Measurements from ENCODE around the gene CIB2.
"Not testable (repeated sequence)": the region's sequence is repeated elsewhere in the genome, so short reads cannot be mapped to it uniquely, and the experiment has no call there.

Gene CIB2

DNA sequence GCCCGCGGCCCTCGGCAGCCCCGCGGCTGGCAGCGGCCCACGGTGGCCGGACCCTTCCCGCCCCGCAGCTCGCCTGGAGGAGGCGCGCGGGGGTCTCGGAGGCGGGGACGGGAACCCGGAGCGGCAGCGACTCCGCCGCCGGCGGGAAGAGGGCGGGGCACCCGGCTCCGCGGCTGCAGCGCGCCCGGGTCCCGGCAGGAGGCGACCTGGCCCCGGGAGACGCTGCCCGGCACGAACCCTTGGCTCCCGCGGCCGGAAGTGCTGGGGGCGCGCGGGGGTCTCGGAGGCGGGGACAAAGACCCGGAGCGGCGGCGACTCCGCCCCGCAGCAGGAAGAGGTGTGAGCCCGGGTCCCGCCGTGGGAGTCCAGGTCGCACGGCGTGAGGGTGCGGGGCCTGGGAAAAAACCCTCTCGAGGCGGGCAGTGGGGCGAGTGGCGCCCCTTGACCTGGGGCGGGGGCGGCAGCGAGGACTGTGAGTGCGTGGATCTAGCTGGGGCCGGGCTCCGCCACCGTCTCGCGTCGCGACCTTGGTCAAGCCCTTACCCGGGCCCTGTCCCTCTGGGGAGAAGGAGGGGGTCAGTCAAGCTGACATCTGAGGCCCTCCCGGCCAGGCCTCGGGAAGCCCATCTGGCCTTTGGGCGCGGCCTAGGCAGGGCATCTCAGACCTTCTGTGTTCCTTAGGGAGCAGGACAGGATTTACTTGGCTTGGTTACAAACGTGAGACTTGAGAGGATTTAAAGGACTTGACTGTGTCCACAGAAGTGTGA is at the start of gene CIB2:
CIB2 (minus strand) TSS at position 151 of the 767 bp plus-strand sequence. CDS start 230 bp downstream, outside the sequence.
- DNase-seq (ENCODE audit: low read depth in 3 of 3), result peak; percentile 46 to 74 (median 60)

DNA sequence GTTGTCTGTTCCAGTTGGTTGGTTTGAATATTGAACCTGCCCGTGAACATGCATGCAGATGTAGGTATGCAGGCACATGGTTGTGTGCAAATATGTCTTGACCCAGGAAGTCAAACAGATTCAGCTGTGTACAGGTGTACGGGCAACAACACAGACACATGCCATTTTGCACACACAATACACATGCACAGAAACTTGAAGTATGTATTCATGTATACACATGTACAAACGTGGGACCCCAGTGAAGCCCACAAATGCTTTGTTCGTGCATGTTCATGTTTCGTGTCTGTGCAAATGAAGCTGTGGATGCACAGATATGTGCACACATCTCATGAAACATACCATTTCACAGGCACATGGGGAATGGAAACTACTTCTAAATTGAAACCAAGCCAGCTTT is 48.7 kb upstream of the CIB2 start:
- DNase-seq (ENCODE audit: low read depth in 3 of 3), result no peak

DNA sequence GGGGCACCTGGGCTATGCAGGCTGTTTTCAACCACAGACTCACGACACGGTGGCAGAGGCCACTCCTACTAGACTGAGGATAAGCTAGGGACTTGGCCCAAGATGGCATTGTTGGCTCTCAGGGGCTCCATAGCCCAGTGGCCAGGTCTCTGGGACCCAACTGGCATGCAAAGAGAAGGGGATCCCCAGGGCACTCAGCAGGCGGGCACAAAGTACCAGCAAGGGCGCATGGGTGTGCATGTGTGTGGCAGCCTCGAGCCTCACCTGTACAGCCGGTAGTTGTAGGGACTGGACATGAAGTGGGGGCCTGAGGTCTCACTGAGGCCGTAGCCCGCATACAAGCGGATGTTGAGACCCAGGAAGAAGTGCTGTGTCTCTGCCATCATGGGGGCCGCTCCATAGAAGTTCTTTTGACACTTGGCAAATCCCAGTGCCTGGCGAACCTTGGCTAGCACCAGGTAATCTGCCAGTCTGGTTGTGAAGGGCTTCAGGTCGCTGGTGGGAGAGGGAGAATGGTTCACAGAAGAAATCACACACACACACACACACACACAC is 48.1 kb upstream of the CIB2 start:
- no peak for DNase-seq (ENCODE audit: low read depth in 3 of 3)

DNA sequence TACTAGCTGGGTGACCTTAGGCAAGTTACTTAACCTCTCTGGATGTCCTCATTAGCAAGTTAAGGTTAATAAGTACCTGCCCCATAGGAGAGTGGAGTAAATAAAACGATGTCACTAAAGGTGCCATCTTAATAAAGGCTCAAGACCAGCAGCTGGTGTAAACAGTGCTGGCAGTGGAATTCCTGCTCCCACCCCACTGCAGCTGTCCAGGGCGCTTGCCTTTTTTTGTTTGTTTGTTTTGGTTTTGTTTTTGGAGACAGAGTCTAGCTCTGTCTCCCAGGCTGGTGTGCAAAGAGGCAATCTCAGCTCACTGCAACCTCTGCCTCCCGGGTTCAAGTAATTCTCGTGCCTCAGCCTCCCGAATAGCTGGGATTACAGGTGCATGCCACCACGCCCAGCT is 46.8 kb upstream of the CIB2 start:
- no peak for DNase-seq (ENCODE audit: low read depth in 3 of 3)

DNA sequence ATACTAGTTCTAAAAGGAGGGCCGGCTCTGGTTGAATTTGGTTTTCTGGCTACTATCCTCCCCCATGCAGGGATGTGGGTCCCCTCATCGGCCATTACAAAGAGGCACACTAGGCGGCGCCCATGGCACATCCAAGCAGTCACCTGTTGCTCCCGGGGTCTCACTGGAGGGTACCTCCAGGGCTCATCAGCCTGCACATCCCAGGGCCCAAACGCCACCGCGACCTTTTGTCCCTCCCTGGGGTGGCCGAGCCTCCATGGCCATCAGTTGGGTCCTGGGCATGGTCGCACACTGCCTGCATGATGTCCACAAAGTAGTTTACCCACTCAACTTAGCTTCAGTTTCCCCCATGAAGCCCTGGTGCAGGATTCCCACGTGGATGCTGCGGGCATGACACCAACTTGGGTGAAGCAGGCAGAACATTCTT is 46.2 kb upstream of the CIB2 start:
- DNase-seq (ENCODE audit: low read depth in 3 of 3), result peak in 1 of 3 experiments; percentile 29

DNA sequence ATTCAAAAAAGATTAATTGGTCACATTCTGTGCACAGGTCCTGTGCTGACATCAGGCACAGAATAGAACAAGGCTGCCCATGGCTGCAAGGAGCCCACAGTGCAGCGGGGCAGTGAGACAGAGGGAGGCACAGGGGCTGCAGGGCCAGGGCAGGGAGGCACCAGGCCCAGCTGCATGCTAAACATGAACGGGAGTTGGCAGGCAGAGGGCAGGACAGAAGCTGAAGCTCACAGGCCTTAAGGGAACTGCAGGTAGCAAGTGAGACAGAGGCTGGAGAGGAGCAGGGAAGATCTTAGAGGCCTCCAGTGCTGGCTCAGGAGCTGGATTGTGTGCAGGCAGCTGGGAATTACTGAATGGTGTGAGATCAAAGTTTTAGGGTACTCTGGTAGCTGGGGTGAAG is 44.1 kb upstream of the CIB2 start:
- DNase-seq (ENCODE audit: low read depth in 3 of 3), result no peak

DNA sequence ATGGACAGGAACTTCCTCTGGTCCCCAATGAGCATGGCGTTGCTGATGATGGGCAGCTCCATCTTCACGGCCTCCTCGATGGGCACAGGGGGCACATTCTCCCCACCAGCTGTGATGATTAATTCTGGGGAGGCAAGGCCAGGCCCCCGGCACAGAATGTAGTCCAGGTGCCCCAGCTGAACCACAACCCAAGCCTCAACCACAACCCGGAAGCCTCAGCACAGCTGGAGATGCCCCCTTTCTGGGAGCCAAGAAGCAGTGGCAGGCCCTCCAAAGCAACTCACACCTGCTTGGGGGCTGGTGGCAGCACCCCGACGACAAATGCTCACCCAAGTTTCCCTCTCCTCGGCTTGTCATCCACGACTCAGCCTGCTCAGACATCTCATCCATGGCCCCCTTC is 43.2 kb upstream of the CIB2 start:
- DNase-seq (ENCODE audit: low read depth in 3 of 3), result no peak

DNA sequence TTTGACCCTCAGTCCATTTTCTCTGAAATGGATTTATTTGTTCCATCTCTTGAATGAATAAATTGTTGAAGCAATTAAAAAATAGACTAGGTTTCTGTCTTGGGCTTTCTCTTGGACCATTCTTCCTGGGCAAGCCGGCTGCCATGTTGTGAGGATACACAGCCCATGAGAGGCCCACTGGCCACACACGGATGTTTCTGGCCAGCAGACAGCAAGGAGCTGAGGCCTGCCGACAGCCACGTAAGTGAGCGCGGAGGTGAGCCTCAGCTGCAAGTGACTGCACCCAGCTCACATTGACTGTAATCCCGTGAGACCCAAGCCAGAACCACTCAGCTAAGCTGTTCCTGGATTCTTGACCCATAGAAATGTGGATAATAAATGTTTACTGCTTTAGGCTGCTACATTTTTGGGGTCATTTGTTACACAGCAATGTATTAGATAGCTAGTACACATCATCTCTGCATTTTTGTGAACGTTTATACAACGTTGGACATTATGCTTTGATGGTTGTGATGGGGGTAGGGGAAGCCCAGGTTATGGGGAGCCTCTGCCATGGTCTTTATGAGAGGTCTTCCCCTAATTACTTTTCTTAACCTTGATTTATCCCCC is 40.7 kb upstream of the CIB2 start:
- DNase-seq (ENCODE audit: low read depth in 3 of 3), result no peak

DNA sequence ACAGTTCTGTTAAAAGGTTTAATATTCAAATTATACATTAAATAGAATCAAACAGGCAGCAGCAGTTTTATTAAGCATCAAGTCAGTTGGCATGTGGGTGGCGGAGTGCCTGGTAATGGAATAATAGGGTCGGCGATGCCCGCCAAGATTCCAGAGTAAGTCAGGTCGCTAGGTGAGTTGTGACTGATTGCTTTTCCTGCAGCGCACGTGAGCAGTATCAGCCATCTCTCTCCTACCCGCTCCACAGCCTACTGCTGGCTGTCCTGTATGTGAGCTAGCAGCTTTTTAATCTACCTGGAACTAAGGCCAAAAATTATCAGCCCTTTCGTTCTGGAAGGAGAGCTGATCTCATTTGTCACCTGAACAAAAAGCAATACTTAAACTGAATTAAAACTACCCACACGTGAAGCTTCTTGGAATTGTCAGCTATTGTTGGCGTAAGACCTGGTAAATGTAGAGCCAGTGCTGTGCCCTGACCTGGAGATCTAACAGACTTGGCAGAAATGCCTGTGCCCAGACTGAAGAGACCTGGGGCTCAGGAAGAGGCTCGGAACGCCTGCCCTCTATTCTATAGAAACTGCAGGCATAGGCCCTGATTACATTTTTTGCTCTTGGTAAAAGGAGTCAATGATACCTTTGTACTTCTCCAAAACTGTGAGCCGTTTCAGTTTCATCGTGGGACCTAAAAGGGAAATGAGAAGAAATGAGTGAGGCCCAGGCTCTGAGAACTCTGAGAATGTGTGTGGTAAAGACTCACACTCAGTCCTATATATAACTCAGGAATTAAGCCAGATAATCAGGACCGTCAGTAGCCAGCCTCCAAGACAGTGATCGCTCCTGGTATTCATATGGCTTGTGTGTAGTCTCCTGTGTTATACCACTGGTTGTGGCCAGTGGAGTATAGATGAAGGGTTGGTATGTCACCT is 39.9 kb upstream of the CIB2 start:
- no peak for DNase-seq (ENCODE audit: low read depth in 3 of 3)

DNA sequence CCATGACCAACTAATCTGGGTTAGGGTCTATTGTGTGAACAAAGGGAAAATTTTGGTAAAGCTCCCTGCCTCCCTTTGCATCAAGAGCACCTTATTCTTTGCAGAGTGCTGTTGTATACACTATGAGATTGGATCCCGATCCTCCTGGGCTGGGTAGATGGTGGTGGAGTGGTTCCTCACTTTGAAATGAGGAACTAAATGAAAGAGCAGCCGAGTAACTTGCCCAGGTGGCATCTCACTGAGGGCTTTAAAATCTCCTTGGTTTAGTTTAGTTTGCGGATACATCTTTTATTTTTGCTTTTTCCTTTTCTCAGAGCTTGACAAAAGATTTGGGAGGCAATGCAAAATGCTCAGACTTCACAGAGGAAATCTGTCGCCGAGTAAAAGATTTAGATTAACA is 37.4 kb upstream of the CIB2 start:
- DNase-seq (ENCODE audit: low read depth in 3 of 3), result no peak

DNA sequence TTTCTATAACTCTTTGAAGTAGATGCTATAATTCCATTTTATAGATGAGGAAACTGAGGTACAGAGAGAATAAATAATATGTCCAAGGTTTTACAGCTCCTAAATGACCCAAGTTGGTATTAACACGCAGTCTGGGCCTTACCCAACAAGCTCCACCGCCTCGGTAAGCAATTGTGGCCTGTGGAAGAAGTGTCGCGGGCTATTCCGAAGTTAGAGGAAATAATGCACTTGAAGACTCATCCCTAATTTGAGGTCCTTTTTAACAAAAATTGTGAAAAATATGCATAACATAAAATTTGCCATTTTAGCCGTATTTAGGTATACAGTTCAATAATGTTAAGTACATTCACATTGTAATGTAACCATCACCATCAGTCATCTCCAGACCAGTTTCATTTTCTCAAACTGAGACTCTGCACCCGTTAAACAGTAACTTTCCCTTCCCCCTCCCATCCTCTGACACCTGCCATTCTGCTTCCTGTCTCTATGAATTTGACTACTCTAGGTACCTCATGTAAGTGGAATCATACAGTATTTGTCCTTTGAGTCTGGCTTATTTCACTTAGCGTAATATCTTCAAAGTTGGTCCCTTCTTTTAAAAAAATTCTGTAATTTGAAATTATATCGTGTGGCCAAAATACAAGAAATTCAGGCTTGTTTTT is 36.1 kb upstream of the CIB2 start:
- no peak for DNase-seq (ENCODE audit: low read depth in 3 of 3)

DNA sequence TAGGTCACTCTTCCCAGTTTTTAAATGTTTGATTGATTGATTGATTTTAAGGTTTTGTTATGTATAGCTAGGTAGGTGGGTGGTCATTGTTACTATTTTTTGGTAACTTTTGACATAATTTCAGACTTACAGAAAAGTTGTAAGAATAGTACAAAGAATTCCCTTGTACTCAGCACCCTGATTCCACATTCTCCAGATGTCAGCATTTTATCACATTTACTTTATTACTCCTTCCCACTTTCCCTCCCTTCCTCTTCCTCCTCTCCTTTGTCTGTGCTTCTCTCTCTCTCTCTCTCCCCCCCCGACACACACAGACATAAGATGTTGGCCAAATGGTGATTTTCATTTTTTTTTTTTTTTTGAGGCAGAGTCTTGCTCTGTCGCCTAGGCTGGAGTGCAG is 32.8 kb upstream of the CIB2 start:
- no peak for DNase-seq (ENCODE audit: low read depth in 3 of 3)

DNA sequence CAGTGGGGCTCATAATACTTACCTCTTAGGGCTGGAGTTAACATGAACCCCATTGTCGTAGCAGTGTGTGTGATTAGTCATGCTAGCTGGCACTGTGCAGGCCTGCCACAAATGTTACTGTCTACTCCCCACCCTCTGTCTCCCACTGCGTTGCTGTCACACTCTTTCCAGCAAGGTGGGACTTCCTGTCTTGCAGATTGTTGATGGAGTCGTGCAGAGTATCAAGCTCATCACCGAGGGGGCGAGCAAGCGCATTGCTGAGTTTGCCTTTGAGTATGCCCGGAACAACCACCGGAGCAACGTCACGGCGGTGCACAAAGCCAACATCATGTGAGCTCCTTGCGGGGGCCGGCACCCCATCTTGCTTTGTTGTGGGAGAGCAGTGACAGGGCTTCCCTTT is 30.8 kb upstream of the CIB2 start:
- DNase-seq (ENCODE audit: low read depth in 3 of 3), result no peak

DNA sequence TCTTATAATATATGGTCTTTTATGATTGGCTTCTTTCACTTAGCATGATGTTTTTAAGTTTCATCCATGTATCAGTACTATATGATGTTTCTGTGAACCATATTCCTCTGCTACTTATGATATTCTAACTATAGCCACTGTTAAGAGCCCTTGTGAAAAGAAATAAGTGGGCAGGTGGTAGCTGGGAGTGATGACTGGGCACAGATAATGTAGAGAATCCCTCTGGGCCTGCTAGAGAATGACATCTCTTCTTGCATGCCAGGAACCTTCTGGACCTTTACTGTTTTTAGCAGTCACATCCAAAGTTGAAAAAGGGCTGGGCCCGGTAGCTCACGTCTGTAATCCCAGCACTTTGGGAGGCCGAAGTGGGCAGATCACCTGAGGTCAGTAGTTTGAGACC is 28.1 kb upstream of the CIB2 start:
- no peak for DNase-seq (ENCODE audit: low read depth in 3 of 3)

DNA sequence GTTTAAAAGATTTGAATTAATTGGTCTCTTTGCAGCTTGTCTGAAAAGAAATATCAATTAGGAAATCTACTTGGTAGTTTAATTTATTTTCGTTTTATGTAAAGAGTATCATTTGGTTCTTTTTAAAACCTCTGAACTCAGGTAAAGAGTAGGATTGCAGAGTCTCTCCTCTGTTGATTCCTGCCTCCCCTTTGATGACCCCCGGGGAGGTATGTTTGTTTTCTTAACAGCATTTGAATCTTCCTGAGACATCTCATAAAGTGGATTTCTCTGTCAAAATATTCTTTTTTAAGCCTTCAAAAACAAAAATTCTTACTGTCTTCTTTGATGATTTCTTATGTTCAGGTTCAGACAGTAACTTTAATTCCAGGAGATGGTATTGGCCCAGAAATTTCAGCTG is 26.0 kb upstream of the CIB2 start:
- no peak for DNase-seq (ENCODE audit: low read depth in 3 of 3)

DNA sequence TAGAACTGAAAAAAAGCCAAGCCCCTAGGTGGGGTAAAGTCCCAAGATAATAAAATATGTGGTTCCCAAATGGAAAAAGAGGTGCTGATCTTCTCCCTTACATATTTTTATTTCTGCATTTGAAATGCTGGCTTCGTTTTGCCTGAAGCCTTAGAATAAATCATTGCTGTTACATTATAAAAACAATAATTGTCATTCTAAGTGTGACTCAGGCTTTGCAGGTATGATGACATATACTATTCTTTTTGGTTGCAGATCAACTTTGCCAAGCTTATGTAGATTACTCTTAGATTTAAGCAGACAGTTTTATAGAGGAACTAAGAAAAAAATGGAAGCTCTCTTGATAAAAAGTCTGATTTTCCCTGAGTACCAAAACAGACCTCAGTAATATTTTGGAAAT is 25.4 kb upstream of the CIB2 start:
- no peak for DNase-seq (ENCODE audit: low read depth in 3 of 3)

DNA sequence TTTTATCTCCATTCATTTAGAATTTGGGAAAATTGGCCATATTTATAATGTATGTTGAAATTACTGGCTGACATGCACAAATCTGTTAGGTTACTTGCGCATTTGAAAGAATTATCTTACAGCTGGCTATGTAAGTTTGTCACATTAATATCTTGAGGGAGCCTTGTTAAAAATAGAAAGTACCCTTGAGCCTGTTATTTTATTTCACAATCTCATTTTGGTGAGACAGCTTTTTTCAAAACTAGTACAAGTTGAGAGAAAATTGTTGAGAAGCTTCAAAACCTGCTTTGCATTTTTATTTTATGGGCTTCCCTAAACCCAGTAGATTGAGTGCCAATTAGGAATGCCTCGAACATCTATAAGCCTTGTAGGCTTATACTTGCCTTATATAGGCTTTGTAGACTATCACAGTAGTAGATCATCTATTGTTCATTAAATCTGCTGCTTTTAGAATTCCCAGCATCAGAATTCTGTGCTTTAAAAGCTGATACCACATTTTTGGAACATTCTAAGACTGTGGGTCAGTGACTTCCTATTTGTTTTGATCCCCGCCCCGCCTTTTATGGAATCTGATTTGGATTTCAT is 24.2 kb upstream of the CIB2 start:
- no peak for DNase-seq (ENCODE audit: low read depth in 3 of 3)

DNA sequence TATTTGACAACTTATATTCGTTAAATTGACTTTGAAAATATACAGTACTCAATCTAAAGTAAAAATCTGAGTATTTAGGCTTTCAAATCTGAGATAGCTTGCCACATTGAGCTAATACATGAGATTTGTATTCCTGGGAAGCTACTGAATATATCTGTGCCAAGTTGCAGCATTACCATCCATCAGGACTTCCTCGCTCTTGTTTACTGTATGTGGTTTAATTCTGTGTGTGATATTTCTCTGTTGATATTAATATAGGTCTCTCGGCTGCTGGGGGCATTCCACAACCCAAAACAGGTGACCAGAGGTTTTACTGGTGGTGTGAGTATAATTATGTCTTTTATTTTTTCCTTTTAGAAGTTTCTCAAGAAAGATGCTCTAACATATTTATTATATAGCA is 23.7 kb upstream of the CIB2 start:
- DNase-seq (ENCODE audit: low read depth in 3 of 3), result no peak

DNA sequence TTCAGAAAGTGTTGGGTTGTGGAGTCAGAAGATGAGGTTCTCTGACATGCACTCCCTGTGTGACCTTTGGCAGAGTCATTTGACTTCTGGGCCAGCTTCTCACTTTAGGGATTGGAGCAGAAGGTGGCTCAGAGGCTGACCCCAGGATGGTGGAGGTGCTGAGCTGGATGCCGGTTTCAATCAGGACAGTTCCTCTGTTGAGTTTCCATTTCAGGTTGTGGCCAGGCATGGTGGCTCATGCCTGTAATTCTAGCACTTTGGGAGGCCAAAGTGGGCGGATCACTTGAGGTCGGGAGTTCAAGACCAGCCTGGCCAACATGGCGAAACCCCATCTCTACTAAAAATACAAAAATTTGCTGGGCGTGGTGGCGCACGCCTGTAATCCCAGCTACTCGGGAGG is 19.8 kb upstream of the CIB2 start:
- DNase-seq (ENCODE audit: low read depth in 3 of 3), result not testable (repeated sequence)

DNA sequence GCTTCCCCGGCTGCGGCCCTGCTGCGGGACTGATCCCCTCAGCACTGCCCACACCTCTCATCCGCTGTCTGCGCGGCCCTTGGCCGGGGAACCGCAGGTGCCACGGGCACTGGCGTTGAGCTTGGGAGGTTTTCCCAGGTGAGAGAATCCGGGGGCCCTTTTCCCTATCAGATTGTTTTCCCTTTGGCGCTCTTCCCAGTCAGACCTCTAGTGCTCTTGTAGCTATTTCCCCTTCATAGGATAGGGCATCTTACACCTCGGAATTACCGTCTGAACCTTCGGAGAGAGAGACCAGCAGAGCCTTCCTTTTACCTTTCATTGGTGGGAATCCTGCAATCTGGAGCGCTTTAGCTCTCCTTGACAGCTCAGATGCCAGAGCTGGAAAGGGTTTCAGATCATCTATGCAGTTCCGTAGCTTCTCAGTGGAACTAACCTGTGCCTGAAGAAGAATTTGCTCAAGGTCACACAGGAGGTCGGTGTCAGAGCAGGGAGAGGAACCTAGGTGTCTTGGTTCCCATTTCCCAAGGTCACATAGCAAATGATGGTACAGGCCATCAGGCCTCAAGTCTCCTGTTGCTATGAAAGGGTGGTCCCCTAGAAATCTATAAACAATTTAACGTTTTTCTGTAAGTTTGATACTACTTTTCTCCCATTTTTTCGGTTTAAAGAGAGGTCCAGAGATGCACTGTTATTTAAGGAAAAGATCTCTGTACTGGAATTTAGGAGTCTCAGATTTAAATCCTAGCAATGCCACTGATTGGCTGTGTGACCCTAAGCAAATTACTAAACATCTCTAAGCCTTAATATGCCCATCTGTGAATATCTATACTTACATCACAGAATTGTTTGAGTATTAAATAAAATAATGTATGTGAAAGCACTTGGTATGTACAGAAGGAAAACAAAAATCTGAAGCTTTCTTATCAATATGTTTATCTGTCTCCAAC is 18.8 kb upstream of the CIB2 start:
- DNase-seq (ENCODE audit: low read depth in 3 of 3), result no peak
